IgD-negative memory B cell (primary cell): ENCODE data around the gene SEMA3C. TPM values are rescaled to one million over a fixed set of nuclear protein-coding genes. Genes with fewer than 3 reads are reported as not detected.
"Not testable (repeated sequence)": the region's sequence is repeated elsewhere in the genome, so short reads cannot be mapped to it uniquely, and the experiment has no call there.

Source experiments
- H3K27ac Mint-ChIP-seq, 3 donors: one replicate each; pipeline ENCODE4 v1.8.0; 2020 to 2022; ENCODE audit warnings: mild to moderate bottlenecking in 3 of 3, mixed read lengths in 3 of 3, moderate library complexity in 1 of 3
- H3K27me3 Mint-ChIP-seq: one replicate; pipeline ENCODE4 v1.8.0; 2021; ENCODE audit warnings: mixed read lengths
- H3K36me3 Mint-ChIP-seq: one replicate; pipeline ENCODE4 v1.8.0; 2020; ENCODE audit warnings: mild to moderate bottlenecking, mixed read lengths
- H3K4me1 Mint-ChIP-seq, 3 donors: one replicate each; pipeline ENCODE4 v1.8.0; 2020 to 2022; ENCODE audit warnings: mixed read lengths in 3 of 3, mild to moderate bottlenecking in 1 of 3
- H3K4me3 Mint-ChIP-seq, 4 donors: one replicate each; pipeline ENCODE4 v1.8.0; 2020 to 2022; ENCODE audit warnings: mild to moderate bottlenecking in 4 of 4, mixed read lengths in 4 of 4, moderate library complexity in 3 of 4
- H3K9me3 Mint-ChIP-seq, 3 donors: one replicate each; pipeline ENCODE4 v1.8.0; 2020 to 2021; ENCODE audit warnings: mixed read lengths in 3 of 3, mild to moderate bottlenecking in 1 of 3
- polyA plus RNA-seq: library from polyadenylated mRNA; unstranded; fragments of 300-500 nt; fragmentation: Illumina TruSeq; gene quantifications from one replicate; pipeline ENCODE4 v1.2.3, GENCODE V29; 2021

Gene SEMA3C
- polyA plus RNA-seq, 1 donor from 2014 or later, result not detected

- Mint-ChIP-seq H3K36me3 (no peaks in the 10 kb centered on the region), H3K9me3 (peaks cover 0 to 10% (median 2%) of the 10 kb centered on the region in 3 donors), H3K27ac (no peak overlapping the region), H3K4me3 (no peak overlapping the region), H3K4me1 (no peaks in the 10 kb centered on the region), H3K27me3 (no peaks in the 10 kb centered on the region)
These were observed 21.8 kb upstream of the SEMA3C start for GRCh38 chr7:80940539-80941207.

DNA sequence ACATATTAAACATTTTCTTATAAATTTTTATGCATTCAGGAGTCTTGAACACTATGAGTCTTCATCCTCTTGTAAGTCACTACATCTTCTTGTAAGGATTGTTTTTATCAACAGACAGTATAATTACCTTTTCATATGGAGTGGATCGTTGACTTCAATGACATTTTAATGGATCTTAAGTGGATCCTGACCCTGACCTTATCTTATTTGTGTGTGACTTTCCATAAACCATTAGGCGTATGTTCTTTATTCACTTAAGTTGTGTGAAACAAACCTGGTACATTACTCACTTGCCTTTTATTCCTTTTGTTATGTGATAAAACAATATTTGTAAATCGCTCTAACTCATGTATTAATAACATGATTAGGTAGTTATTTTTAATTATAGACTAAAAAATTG is 18.5 kb upstream of the SEMA3C start:
- H3K27ac Mint-ChIP-seq, result no peak overlapping the region
- H3K27me3 Mint-ChIP-seq, result no peaks in the 10 kb centered on the region
- H3K4me3 Mint-ChIP-seq, result no peak overlapping the region
- peaks cover 2 to 10% (median 5%) of the 10 kb centered on the region in 3 donors for H3K9me3 Mint-ChIP-seq
- H3K36me3 Mint-ChIP-seq, result no peaks in the 10 kb centered on the region
- H3K4me1 Mint-ChIP-seq, result peaks cover 0 to 2% (median 0%) of the 10 kb centered on the region in 3 donors

DNA sequence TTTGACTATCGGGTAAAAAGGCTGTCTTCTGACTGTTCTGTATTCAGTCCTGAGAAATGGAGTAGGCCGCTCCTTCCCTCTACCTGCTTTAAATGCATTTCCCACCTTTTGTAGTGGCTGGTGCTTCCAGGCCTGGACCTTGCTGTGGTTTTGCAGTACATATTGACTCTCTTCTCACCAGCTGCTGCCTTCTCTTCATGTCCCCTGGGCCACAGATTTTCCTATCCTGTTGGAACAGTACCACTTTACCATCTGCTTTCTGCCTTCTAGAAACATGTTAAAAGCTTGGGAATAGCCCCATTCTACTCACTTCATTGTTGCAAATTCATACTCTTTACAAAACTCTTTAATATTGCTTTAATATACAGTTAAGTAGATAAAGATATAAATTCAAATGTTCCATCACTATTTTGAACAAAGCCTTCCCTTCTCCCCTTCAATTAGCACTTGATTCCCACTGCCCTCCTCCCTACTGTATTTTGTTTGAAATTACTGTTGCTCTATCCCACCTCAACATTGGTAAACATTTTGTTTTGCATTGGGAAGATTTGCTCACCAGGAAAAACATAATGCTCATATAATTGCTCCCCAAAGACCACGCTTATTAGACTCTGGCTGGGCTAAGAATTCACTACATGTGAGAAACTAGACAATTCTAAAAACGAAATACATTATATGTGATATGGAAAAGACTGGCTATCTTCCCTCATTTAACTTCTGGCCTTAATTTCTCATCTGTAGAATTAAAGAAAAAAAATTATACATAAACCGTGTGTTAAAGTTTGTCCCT is 17.3 kb upstream of the SEMA3C start:
- H3K4me1 Mint-ChIP-seq, result peaks cover 0 to 2% (median 0%) of the 10 kb centered on the region in 3 donors
- H3K27me3 Mint-ChIP-seq, result no peaks in the 10 kb centered on the region
- no peak overlapping the region for H3K4me3 Mint-ChIP-seq
- no peaks in the 10 kb centered on the region for H3K36me3 Mint-ChIP-seq
- peaks cover 2 to 14% (median 6%) of the 10 kb centered on the region in 3 donors for H3K9me3 Mint-ChIP-seq
- H3K27ac Mint-ChIP-seq, result no peak overlapping the region

DNA sequence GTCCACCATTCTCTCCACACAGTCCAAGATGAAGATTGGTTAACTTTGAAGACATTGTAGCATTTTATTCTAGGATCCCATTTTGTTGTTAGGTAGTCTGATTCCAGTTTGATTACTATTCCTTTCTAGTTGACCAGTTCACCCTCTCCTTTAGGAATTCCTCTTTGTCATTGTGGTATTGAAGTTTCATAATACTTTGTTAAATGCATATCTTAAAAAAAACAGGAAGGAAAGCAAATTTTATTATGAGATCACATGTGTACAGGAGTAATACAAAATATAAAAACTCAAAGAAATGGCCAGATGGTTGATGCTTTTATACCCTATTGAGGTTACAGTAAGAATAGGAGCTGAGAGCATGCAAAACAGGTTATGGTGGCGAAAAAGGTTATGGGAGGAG is 15.5 kb upstream of the SEMA3C start:
- Mint-ChIP-seq H3K9me3 (peaks cover 2 to 18% (median 7%) of the 10 kb centered on the region in 3 donors), H3K36me3 (no peaks in the 10 kb centered on the region), H3K4me3 (no peak overlapping the region)

DNA sequence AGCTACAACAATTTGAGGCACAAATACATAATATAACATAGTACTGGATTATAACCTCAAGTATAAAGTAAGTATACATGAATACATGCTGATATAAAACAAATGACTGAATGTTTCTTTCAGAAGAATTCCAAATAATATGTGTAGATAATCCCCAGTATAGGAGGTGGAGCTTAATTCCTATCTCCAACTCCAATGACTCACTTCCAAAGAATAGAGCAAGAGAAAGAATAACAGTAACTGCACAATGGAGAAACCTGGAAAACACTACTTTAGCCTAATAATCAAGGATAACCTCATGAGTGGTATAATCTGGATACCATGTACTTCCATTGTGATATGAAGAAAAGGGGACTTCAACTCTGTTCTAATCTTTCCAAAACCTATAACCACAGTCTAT is 13.7 kb upstream of the SEMA3C start:
- Mint-ChIP-seq H3K27me3 (no peaks in the 10 kb centered on the region), H3K4me1 (peaks cover 0 to 2% (median 0%) of the 10 kb centered on the region in 3 donors), H3K27ac (no peak overlapping the region), H3K9me3 (peaks cover 2 to 13% (median 7%) of the 10 kb centered on the region in 3 donors), H3K4me3 (no peak overlapping the region), H3K36me3 (no peaks in the 10 kb centered on the region)

More for the DNA sequence above, 15.5 kb upstream of the SEMA3C start:
- Mint-ChIP-seq H3K27me3 (no peaks in the 10 kb centered on the region), H3K4me1 (peaks cover 0 to 2% (median 0%) of the 10 kb centered on the region in 3 donors), H3K27ac (no peak overlapping the region)

DNA sequence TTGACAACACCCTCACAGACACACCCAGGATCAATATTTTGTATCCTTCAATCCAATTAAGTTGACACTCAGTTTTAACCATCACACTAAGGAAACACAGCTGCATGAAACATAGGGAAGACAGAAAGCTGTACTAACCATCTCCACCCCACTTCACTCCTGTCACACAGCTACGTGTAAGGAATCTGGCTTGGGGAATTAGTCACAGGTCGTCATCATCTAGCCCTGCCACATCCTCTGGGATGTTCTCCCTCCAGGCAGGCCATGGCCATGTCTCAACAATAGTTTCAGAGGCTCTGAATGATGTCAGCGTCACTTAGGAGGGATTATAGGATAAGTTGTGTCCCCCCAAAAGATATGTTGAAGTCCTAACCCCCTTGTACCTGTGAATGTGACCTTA is 10.8 kb upstream of the SEMA3C start:
- H3K27ac Mint-ChIP-seq, result no peak overlapping the region
- H3K36me3 Mint-ChIP-seq, result no peaks in the 10 kb centered on the region
- H3K4me1 Mint-ChIP-seq, result peaks cover 0 to 2% (median 0%) of the 10 kb centered on the region in 3 donors
- H3K27me3 Mint-ChIP-seq, result no peaks in the 10 kb centered on the region
- peaks cover 2 to 14% (median 5%) of the 10 kb centered on the region in 3 donors for H3K9me3 Mint-ChIP-seq
- H3K4me3 Mint-ChIP-seq, result no peak overlapping the region

GRCh38 chr7:80926955-80927354 is 8.1 kb upstream of the SEMA3C start:
- not testable (repeated sequence) for H3K4me1 Mint-ChIP-seq, H3K4me3 Mint-ChIP-seq, H3K27ac Mint-ChIP-seq, H3K27me3 Mint-ChIP-seq, H3K36me3 Mint-ChIP-seq
- H3K9me3 Mint-ChIP-seq, result peaks cover 0 to 16% (median 2%) of the 10 kb centered on the region in 3 donors

GRCh38 chr7:80924090-80924489 is 5.2 kb upstream of the SEMA3C start:
- no peaks in the 10 kb centered on the region for H3K4me1 Mint-ChIP-seq
- no peak overlapping the region for H3K27ac Mint-ChIP-seq
- H3K27me3 Mint-ChIP-seq, result peaks cover 10% of the 10 kb centered on the region
- peaks cover 0 to 10% (median 2%) of the 10 kb centered on the region in 3 donors for H3K9me3 Mint-ChIP-seq
- peaks cover 2% of the 10 kb centered on the region for H3K36me3 Mint-ChIP-seq
- no peak overlapping the region for H3K4me3 Mint-ChIP-seq

DNA sequence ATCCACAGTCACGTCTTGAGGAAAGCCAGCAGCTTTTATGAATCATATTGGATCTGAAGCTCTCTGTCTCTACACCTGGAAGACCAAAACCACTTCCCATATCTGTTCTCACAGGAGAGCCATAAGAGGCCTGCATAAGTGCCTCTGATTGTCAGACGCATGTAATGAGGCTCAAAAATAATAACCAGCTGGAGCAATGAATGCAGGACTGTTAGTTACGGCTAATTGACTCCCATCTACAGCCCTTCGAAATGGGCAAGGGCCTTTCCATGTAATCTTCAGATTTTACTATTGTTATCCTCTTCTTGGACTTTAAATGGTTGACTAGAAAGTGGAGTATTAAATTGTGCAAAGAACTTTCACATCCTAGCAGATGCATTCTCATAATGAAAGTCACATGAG is 4.4 kb upstream of the SEMA3C start:
- Mint-ChIP-seq H3K36me3 (peaks cover 2% of the 10 kb centered on the region), H3K27ac (no peak overlapping the region), H3K27me3 (peaks cover 14% of the 10 kb centered on the region), H3K9me3 (peaks cover 0 to 10% (median 2%) of the 10 kb centered on the region in 3 donors), H3K4me1 (peaks cover 0 to 4% (median 1%) of the 10 kb centered on the region in 3 donors), H3K4me3 (no peak overlapping the region)

- H3K9me3 Mint-ChIP-seq, result peaks cover 0 to 10% (median 2%) of the 10 kb centered on the region in 3 donors
- H3K36me3 Mint-ChIP-seq, result peaks cover 2% of the 10 kb centered on the region
- H3K4me3 Mint-ChIP-seq, result no peak overlapping the region
- H3K4me1 Mint-ChIP-seq, result peaks cover 0 to 4% (median 1%) of the 10 kb centered on the region in 3 donors
- H3K27me3 Mint-ChIP-seq, result peaks cover 18% of the 10 kb centered on the region
- peak overlapping the region in 1 of 3 donors; percentile 17 for H3K27ac Mint-ChIP-seq
These were observed 3.6 kb upstream of the SEMA3C start for GRCh38 chr7:80922253-80923049.

GRCh38 chr7:80921130-80921529 is 2.3 kb upstream of the SEMA3C start:
- Mint-ChIP-seq H3K27ac (no peak overlapping the region), H3K27me3 (peaks cover 21% of the 10 kb centered on the region), H3K36me3 (peaks cover 2% of the 10 kb centered on the region), H3K9me3 (peaks cover 2 to 6% (median 2%) of the 10 kb centered on the region in 3 donors), H3K4me3 (no peak overlapping the region), H3K4me1 (peaks cover 0 to 4% (median 1%) of the 10 kb centered on the region in 3 donors)

GRCh38 chr7:80918399-80918798 is 452 bp downstream of the SEMA3C start:
- peak overlapping the region in 1 of 3 donors; percentile 34 for H3K27ac Mint-ChIP-seq
- H3K4me3 Mint-ChIP-seq, result no peak overlapping the region
- peaks cover 2 to 6% (median 3%) of the 10 kb centered on the region in 3 donors for H3K9me3 Mint-ChIP-seq
- peaks cover 21% of the 10 kb centered on the region for H3K27me3 Mint-ChIP-seq
- H3K4me1 Mint-ChIP-seq, result peaks cover 0 to 4% (median 1%) of the 10 kb centered on the region in 3 donors
- H3K36me3 Mint-ChIP-seq, result peaks cover 2% of the 10 kb centered on the region

DNA sequence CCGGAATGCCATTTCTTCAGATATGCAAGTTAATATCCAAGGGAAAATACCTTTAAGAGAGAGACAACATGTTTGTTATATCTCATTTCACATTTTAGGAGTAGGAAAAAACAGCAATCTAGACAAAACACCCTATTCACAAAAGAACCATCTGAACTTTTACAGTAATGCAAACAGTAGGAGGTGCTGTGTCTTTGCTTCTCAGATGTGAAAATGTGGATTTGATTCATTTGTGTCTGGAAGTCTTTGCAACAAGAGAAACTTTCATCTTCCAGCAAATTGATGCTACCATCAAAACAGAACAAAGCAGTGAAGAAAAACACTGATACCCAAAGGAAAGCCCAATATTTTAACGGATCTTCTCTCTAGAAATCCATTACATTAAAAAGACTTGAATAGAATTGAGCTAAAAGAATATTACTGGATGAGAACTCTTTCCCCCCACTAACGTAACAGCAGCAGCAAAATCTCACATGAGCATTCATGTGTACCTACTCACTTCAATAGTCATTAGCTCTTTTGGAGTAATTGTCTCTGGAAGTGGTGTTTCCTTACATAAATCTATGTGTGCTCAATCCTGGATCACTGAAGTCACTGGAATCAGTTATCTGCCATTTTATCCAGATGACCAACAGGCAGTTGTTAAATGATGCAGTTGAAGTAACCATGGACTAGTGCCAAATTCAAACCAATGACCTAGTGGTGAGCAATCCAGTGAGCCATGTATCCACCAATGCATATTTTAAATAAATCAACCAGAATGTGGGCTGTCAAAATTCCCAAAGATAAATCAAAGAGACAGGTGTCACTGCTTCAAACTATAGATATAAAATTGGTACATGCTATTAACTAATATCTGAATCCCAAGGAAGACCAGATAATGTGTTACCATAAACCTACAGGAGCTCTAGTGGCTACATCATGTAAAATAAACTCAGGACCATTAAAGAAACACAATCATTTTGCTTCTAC is 1.8 kb downstream of the SEMA3C start:
- Mint-ChIP-seq H3K9me3 (peaks cover 2 to 7% (median 3%) of the 10 kb centered on the region in 3 donors), H3K4me3 (no peak overlapping the region), H3K27me3 (peaks cover 21% of the 10 kb centered on the region), H3K27ac (no peak overlapping the region), H3K36me3 (no peaks in the 10 kb centered on the region), H3K4me1 (peaks cover 0 to 4% (median 1%) of the 10 kb centered on the region in 3 donors)

GRCh38 chr7:80910228-80910627 is 8.6 kb downstream of the SEMA3C start:
- Mint-ChIP-seq H3K27me3 (no peaks in the 10 kb centered on the region), H3K36me3 (peaks cover 2% of the 10 kb centered on the region), H3K4me1 (no peaks in the 10 kb centered on the region), H3K27ac (no peak overlapping the region), H3K9me3 (peaks cover 0 to 8% (median 2%) of the 10 kb centered on the region in 3 donors), H3K4me3 (no peak overlapping the region)
